Measurements from ENCODE around the gene PIEZO2. TPM values are rescaled to one million over a fixed set of nuclear protein-coding genes. Genes with fewer than 3 reads are reported as not detected.

Gene PIEZO2
- total and polyA plus RNA-seq, 11 donors = 0.04 to 4.9 (median 0.20) TPM; not detected in 2

DNA sequence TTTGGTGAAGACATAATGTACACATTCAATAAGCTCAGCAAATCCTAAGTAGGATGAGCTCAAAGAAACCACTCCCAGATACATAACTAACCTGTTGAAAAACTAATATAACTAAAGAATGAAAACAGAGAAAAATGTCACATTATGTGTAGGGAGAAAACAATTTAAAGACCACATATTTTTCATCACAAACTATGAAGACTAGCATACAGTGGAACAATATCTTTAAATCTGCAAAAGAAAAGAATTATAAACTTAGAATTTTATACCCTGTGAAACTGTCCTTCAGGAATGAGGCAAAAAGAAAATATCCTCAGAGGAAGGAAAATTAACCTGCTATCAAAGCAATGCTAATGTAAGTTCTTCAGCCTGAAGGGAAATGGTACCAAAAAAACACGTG, 151.5 kb downstream of the PIEZO2 start:
- 54 to 76% (median 56%) methylated on average over 1 of the region's 1 CpG for WGBS, 4 donors
- no peaks in the 10 kb centered on the region for H3K36me3 ChIP-seq
- TF ChIP-seq POLR2A (IDR thresholded peaks at IDR 0.05) = no peak
- TF ChIP-seq, protein P1, sequence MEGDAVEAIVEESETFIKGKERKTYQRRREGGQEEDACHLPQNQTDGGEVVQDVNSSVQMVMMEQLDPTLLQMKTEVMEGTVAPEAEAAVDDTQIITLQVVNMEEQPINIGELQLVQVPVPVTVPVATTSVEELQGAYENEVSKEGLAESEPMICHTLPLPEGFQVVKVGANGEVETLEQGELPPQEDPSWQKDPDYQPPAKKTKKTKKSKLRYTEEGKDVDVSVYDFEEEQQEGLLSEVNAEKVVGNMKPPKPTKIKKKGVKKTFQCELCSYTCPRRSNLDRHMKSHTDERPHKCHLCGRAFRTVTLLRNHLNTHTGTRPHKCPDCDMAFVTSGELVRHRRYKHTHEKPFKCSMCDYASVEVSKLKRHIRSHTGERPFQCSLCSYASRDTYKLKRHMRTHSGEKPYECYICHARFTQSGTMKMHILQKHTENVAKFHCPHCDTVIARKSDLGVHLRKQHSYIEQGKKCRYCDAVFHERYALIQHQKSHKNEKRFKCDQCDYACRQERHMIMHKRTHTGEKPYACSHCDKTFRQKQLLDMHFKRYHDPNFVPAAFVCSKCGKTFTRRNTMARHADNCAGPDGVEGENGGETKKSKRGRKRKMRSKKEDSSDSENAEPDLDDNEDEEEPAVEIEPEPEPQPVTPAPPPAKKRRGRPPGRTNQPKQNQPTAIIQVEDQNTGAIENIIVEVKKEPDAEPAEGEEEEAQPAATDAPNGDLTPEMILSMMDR (IDR thresholded peaks at IDR 0.05) = no peak
- DNase-seq (no peak), ATAC-seq (no peak)
- H3K4me1 ChIP-seq = no peaks in the 10 kb centered on the region
- no peak overlapping the region for H3K27ac ChIP-seq
- intact Hi-C loops (cut with DNase I) = no loop called here
- peaks cover 0 to 18% (median 9%) of the 10 kb centered on the region in 12 donors for H3K9me3 ChIP-seq
- H3K27me3 ChIP-seq = no peaks in the 10 kb centered on the region
- H3K4me3 ChIP-seq = no peak overlapping the region

DNA sequence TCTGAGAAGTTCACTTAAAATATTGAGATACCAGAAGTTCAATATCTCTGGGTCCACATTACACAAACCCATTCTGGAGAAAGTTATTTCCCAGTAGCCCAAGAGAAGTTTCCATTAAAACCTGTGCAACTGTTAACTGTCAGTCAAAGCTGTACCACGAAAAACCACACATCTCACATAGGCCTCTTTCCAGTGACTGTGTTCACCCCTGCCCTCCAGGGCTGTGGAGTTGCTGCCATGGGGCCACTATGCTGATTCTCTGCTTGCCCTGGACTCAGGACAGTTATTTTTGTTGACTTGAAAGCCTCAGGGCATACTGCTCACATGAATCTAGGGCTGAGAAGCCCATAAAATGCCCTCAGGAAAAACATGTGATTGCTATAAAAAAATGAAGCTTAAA, 153.8 kb downstream of the PIEZO2 start:
- no peak for ATAC-seq

DNA sequence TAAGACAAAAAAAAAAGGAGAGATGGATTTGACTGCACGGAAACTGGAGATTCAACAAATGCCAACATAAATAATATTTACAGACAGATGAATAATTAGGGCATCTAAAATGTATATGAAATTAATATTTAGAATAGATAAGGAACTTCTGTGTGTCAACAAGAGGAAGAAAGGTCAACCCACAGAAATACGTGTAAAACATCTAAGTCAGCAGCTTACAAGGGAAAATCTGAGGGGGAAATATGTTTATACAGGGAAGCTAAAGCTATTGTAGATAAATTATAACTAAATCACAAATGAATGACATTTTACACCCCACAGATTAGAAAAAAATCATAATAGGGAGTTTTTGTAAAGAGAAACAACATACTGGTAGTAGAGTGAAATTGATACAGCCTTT, 159.9 kb downstream of the PIEZO2 start:
- no peaks in the 10 kb centered on the region for H3K4me1 ChIP-seq
- no peaks in the 10 kb centered on the region for H3K36me3 ChIP-seq
- no peak for ATAC-seq
- no peak overlapping the region for H3K27ac ChIP-seq
- H3K4me3 ChIP-seq = no peak overlapping the region
- no peaks in the 10 kb centered on the region for H3K27me3 ChIP-seq
- intact Hi-C loops (cut with DNase I) = no loop called here
- H3K9me3 ChIP-seq = peaks cover 0 to 50% (median 24%) of the 10 kb centered on the region in 12 donors
- DNase-seq = no peak
- TF ChIP-seq POLR2A (IDR thresholded peaks at IDR 0.05) = no peak
- 76 to 81% (median 78%) methylated on average over 2 of the region's 2 CpGs for WGBS, 4 donors

More for the DNA sequence above, 153.8 kb downstream of the PIEZO2 start:
- Histone ChIP-seq H3K36me3 (no peaks in the 10 kb centered on the region), H3K9me3 (peaks cover 0 to 24% (median 11%) of the 10 kb centered on the region in 12 donors), H3K27ac (no peak overlapping the region), H3K4me3 (no peak overlapping the region), H3K27me3 (no peaks in the 10 kb centered on the region), H3K4me1 (no peaks in the 10 kb centered on the region)
- WGBS, 4 donors = 67 to 87% (median 73%) methylated on average over 1 of the region's 1 CpG
- TF ChIP-seq, protein P1 (IDR thresholded peaks at IDR 0.05) = no peak
- TF ChIP-seq POLR2A (IDR thresholded peaks at IDR 0.05) = no peak
- intact Hi-C loops (cut with DNase I) = no loop called here
- no peak for DNase-seq

DNA sequence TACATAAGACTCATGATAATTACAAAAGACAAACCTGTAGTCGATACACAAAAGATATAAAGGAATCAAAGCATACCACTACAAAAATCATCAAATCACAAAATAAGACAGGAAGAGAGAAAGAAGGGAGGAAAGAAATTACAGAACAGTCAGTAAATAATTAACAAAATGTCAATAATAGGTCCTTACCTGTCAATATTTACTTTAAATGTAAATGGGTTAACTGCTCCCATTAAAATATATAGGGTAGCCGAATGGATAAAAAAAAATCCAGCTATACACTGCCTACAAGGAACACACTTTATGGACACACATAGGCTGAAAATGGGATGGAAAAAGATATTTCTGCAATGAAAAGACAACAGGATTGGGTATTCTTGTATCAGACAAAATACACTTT, 163.7 kb downstream of the PIEZO2 start:
- no peak for ATAC-seq
- Histone ChIP-seq H3K27ac (no peak overlapping the region), H3K27me3 (no peaks in the 10 kb centered on the region), H3K4me1 (no peaks in the 10 kb centered on the region), H3K9me3 (peaks cover 0 to 68% (median 29%) of the 10 kb centered on the region in 12 donors), H3K4me3 (no peak overlapping the region), H3K36me3 (no peaks in the 10 kb centered on the region)
- DNase-seq = no peak
- intact Hi-C loops (cut with DNase I) = no loop called here
- 78 to 86% (median 82%) methylated on average over 2 of the region's 2 CpGs for WGBS, 4 donors
- TF ChIP-seq POLR2A (IDR thresholded peaks at IDR 0.05) = no peak
- TF ChIP-seq, protein P1 (IDR thresholded peaks at IDR 0.05) = no peak

DNA sequence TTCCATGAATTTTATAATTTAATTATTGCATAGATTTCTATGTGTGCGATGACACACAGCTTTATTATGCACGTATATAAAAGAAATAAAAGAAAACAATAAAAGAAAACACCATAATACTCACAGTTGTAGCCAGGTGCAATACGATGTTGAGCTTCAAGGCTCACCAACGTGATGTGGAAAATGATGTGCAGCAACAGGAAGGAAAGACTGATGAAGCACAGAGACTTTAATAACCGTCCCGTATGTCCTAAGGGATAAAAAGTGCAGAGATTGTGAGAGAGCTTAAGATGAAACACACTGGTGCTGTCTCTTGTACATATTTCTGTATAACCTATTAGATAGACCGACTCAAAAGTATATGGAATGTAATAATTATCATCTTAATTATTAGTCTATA, 170.0 kb downstream of the PIEZO2 start:
- no peak for TF ChIP-seq POLR2A (IDR thresholded peaks at IDR 0.05)
- H3K4me3 ChIP-seq = no peak overlapping the region
- no peak overlapping the region for H3K27ac ChIP-seq
- H3K27me3 ChIP-seq = no peaks in the 10 kb centered on the region
- ATAC-seq (no peak), DNase-seq (no peak)
- WGBS, 4 donors = 65 to 80% (median 67%) methylated on average over 7 of the region's 7 CpGs
- no peaks in the 10 kb centered on the region for H3K36me3 ChIP-seq
- intact Hi-C loops (cut with DNase I) = no loop called here
- H3K9me3 ChIP-seq = peaks cover 0 to 29% (median 7%) of the 10 kb centered on the region in 12 donors
- H3K4me1 ChIP-seq = no peaks in the 10 kb centered on the region

Data from heart left ventricle (tissue), 16 donors.